ENCODE data around the gene CTSF.

The CTSF gene

DNA sequence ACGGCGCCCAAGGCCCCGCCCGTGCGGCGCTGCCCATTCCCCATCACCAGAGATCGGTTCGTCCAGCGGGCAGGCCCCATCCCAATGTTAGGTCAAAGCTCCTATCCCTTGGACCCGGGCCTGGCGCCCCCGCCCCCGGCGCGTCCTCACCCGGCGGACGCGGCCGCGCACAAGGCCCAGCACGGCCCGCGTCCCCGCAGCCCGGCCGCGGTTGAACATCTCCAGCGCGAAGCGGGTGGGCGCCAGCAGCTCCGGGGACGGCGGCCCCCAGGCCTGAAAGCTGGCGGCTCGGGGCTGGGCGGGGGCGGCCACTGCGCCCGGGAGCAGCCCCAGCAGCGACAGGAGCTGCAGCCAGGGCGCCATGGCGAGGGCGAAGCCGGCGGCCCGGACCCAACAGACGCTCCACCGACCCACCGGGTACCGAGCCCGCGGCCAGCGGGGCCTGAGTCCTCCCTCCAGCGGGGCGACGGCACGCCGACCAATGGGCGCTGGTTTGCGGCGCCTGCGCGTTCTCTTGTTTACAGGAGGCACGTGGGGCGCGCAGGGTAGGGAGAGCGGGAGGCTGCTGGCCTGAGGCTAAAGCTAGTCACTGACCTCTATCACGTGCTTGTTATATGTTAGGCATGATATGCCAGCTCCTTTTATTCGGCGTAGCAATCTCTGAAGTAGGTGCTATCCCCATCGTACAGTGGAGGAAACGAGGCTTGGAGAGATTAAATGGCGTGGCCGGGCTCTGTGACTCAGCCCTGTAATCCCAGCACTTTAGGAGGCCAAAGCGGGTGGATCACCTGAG lies at the start of gene CTSF:
Gene CTSF, minus strand, starts transcription at position 483 of the 793 bp plus-strand sequence. Its CDS starts 120 bp downstream, at position 363.
- TF ChIP-seq USF1 (IDR thresholded peaks at IDR 0.05) (peak; percentile 91), TCF12 (IDR thresholded peaks at IDR 0.05; ENCODE audit: low read depth) (no peak), ZBTB7A (IDR thresholded peaks at IDR 0.05; ENCODE audit: low read depth) (peak; percentile 50; the same call in 1 of the 2 replicates), MAX (IDR thresholded peaks at IDR 0.05) (peak; percentile 100), REST (IDR thresholded peaks at IDR 0.05; ENCODE audit: low read depth) (no peak), EGR1 (IDR thresholded peaks at IDR 0.05) (no peak), TAF1 (IDR thresholded peaks at IDR 0.05; ENCODE audit: low read depth) (peak; percentile 30; the same call in 1 of the 2 replicates), YY1 (IDR thresholded peaks at IDR 0.05; ENCODE audit: low read depth) (no peak), CEBPB (IDR thresholded peaks at IDR 0.05) (no peak)

- TF ChIP-seq ZBTB7A (IDR thresholded peaks at IDR 0.05; ENCODE audit: low read depth) (peak; percentile 49; the same call in 1 of the 2 replicates), EP300 (IDR thresholded peaks at IDR 0.05; ENCODE audit: borderline replicate concordance) (no peak)
Measured at GRCh38 chr11:66617155-66617834, 48.9 kb upstream of the CTSF start.

GRCh38 chr11:66616379-66617154 lies 48.2 kb upstream of the CTSF start, which contains the start of gene RBM14:
Gene RBM14 (plus strand): TSS chr11:66616630. CDS start chr11:66616721, 91 bp downstream.
- TF ChIP-seq FOXM1 (IDR thresholded peaks at IDR 0.05; ENCODE audit: borderline replicate concordance, low read depth) (no peak), REST (IDR thresholded peaks at IDR 0.05; ENCODE audit: low read depth) (no peak), EGR1 (IDR thresholded peaks at IDR 0.05) (no peak), TAF1 (IDR thresholded peaks at IDR 0.05; ENCODE audit: low read depth) (peak; percentile 97), CEBPB (IDR thresholded peaks at IDR 0.05) (no peak), MAX (IDR thresholded peaks at IDR 0.05) (peak; percentile 82), YY1 (IDR thresholded peaks at IDR 0.05; ENCODE audit: low read depth) (peak; percentile 85), USF1 (IDR thresholded peaks at IDR 0.05) (0 out of 2 replicates have a peak, but pooled peaks have one; percentile 13), CREB1 (IDR thresholded peaks at IDR 0.05; ENCODE audit: low read depth) (peak; percentile 66)

- TF ChIP-seq USF1 (IDR thresholded peaks at IDR 0.05), result no peak
Measured at GRCh38 chr11:66614073-66614472, 45.7 kb upstream of the CTSF start.

DNA sequence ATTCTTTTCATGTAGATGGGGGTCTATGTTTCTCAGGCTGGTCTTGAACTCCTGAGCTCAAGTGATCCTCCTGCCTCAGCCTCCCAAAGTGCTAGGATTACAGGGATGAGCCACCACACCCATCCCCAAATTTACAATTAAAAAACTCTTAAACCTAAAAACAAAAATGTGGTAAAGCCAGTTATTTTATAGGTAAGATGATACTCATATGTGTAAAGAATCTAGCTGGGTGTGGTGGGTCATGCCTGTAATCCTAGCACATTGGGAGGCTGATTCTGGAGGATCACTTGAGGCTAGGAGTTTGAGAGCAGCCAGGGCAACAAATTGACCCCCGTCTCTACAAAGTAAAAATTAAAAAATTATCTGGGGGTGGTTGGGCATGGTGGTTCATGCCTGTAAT lies 44.1 kb upstream of the CTSF start:
- TF ChIP-seq CREB1 (IDR thresholded peaks at IDR 0.05; ENCODE audit: low read depth) (no peak), USF1 (IDR thresholded peaks at IDR 0.05) (no peak), REST (IDR thresholded peaks at IDR 0.05; ENCODE audit: low read depth) (no peak), CEBPB (IDR thresholded peaks at IDR 0.05) (no peak), TAF1 (IDR thresholded peaks at IDR 0.05; ENCODE audit: low read depth) (no peak), ZBTB7A (IDR thresholded peaks at IDR 0.05; ENCODE audit: low read depth) (no peak), RAD21 (IDR thresholded peaks at IDR 0.05; ENCODE audit: low read depth) (no peak), EGR1 (IDR thresholded peaks at IDR 0.05) (no peak), EP300 (IDR thresholded peaks at IDR 0.05; ENCODE audit: borderline replicate concordance) (no peak), TEAD4 (IDR thresholded peaks at IDR 0.05) (no peak)
